K562 (cell line): Measurements from ENCODE around the gene EFCAB8.

Experiments used
- FUS ChIP-seq: fragments of 200-400 bp; formaldehyde crosslinking; optimal IDR thresholded peaks from 2 replicates; pipeline ENCODE3; 2017; ENCODE audit warnings: low read depth, low read length
- MCM2 ChIP-seq: fragments of 450-650 bp; IDR thresholded peaks from 2 replicates; pipeline ENCODE4 v1.6.1; 2017; ENCODE audit warnings: low read depth, mild to moderate bottlenecking
- RNF2 ChIP-seq: sonication (generic); IDR thresholded peaks from 2 replicates; pipeline ENCODE4 v1.6.1; 2016
- ZNF124 ChIP-seq: sonication (generic); formaldehyde crosslinking; IDR thresholded peaks from 2 replicates; pipeline ENCODE4 v1.8.1; 2022; ENCODE audit warnings: missing genetic modification reagents
- ZNF224 ChIP-seq: sonication (generic); formaldehyde crosslinking; IDR thresholded peaks from 2 replicates; pipeline ENCODE4 v1.8.0; 2022; ENCODE audit warnings: mild to moderate bottlenecking, missing genetic modification reagents
- ZNF274 ChIP-seq: IDR thresholded peaks from 2 replicates; pipeline ENCODE4 v1.6.1; 2011; ENCODE audit warnings: low read depth, mild to moderate bottlenecking, low read length, moderate library complexity, borderline replicate concordance
- TF ChIP-seq, protein P1 (sequence below), 2 experiments: fragments of 200-800 bp in 1 of 2; sonication (Bioruptor generic) in 1 of 2; sonication (generic) in 1 of 2; formaldehyde crosslinking in 1 of 2; IDR thresholded peaks in 1 of 2; conservative IDR thresholded peaks in 1 of 2; 2 replicates each; pipeline versions ENCODE4 v1.5.0 to v1.6.1; 2016 to 2020; ENCODE audit warnings: missing compliant biosample characterization in 1 of 2, missing genetic modification characterization in 1 of 2, missing genetic modification reagents in 1 of 2

DNA sequence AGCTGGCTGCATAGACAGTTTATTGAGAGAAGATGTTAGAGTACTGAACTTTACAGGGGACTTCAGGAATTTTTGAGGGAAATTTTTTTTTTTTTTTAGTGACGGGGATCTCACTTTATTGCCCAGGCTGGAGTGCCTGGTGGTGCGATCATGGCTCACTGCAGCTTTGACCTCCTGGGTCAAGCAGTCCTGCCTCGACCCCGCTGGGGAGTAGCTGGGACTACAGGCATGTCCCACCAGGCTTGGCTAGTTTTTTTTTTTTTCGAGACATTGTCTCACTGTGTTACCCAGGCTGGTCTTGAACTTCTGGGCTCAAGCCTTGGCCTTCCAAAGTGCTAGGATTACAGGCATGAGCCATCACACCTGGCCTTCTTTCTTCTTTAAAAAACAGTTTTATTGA, 10.8 kb upstream of the EFCAB8 start:
- TF ChIP-seq, protein P1, sequence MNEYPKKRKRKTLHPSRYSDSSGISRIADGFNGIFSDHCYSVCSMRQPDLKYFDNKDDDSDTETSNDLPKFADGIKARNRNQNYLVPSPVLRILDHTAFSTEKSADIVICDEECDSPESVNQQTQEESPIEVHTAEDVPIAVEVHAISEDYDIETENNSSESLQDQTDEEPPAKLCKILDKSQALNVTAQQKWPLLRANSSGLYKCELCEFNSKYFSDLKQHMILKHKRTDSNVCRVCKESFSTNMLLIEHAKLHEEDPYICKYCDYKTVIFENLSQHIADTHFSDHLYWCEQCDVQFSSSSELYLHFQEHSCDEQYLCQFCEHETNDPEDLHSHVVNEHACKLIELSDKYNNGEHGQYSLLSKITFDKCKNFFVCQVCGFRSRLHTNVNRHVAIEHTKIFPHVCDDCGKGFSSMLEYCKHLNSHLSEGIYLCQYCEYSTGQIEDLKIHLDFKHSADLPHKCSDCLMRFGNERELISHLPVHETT (CRISPR knock-in tag; conservative IDR thresholded peaks at IDR 0.05 in 1 of 2, IDR thresholded peaks at IDR 0.05 in 1 of 2) = no peak
- TF ChIP-seq ZNF124 (CRISPR knock-in tag) = no peak
- TF ChIP-seq ZNF274 = no peak
- no peak for TF ChIP-seq RNF2
- no peak for TF ChIP-seq FUS
- no peak for TF ChIP-seq ZNF224 (CRISPR knock-in tag)
- no peak for TF ChIP-seq MCM2
